Panc1 (cell line): ENCODE data around the gene LRRC18. TPM values are rescaled to one million over a fixed set of nuclear protein-coding genes. Genes with fewer than 3 reads are reported as not detected.

Source experiments
- ATAC-seq: fragments of 200-7000 bp; cut with Tn5 transposase; 2 replicates; pipeline ENCODE4 v1.9.1; 2020; ENCODE audit warnings: mild to moderate bottlenecking, moderate library complexity
- BruUV-seq: library from RNA; stranded (reverse); fragments of 400-500 nt; replicated peaks from 2 replicates; lab custom pipeline; 2021; lab: Mats Ljungman, UMichigan
- CTCF ChIA-PET: fragments of 300-600 bp; sonication (Branson Sonifier 250); formaldehyde crosslinking; loops from one replicate; lab custom pipeline; 2022; ENCODE audit warnings: antibody characterized with exemption; lab: Charles Lee
- POLR2A ChIA-PET: fragments of 300-600 bp; sonication (Branson Sonifier 250); formaldehyde crosslinking; loops from one replicate; lab custom pipeline; 2022; ENCODE audit warnings: antibody characterized with exemption; lab: Charles Lee
- DNase-seq: peaks from one replicate; pipeline ENCODE4 v3.0.0-alpha.2; 2010; ENCODE audit warnings: low read depth, low spot score
- H3K27ac ChIP-seq: 2 replicates; pipeline ENCODE4 v1.5.1; 2011; ENCODE audit warnings: mild to moderate bottlenecking, low read length, inconsistent platforms
- H3K27me3 ChIP-seq: fragments of 200-500 bp; sonication (Bioruptor generic); 2 replicates; pipeline ENCODE4 v1.6.0; 2014; ENCODE audit warnings: low read length, inconsistent platforms; ENCODE audit not compliant: control insufficient read depth, insufficient read depth
- H3K36me3 ChIP-seq: fragments of 200-500 bp; sonication (Bioruptor generic); 2 replicates; pipeline ENCODE4 v1.5.1; 2014; ENCODE audit warnings: inconsistent platforms, mild to moderate bottlenecking, low read length, moderate library complexity; ENCODE audit not compliant: control insufficient read depth, insufficient read depth
- H3K4me1 ChIP-seq: 2 replicates; pipeline ENCODE4 v1.5.1; 2011; ENCODE audit warnings: inconsistent platforms, mild to moderate bottlenecking, low read length, moderate library complexity; ENCODE audit not compliant: control insufficient read depth, insufficient read depth
- H3K4me3 ChIP-seq, 2 experiments: 2 replicates each; pipeline ENCODE4 v1.5.1; 2011 to 2012; ENCODE audit warnings: low read depth in 2 of 2, low read length in 2 of 2, mild to moderate bottlenecking in 2 of 2, inconsistent platforms in 1 of 2, moderate library complexity in 1 of 2
- H3K9me3 ChIP-seq: fragments of 200-500 bp; sonication (Bioruptor generic); 2 replicates; pipeline ENCODE4 v1.5.1; 2014; ENCODE audit warnings: low read depth, mild to moderate bottlenecking, inconsistent platforms, low read length, moderate library complexity; ENCODE audit not compliant: control insufficient read depth, insufficient read depth
- POLR2AphosphoS5 ChIP-seq: IDR thresholded peaks from 2 replicates; pipeline ENCODE4 v1.6.1; 2012; ENCODE audit warnings: mild to moderate bottlenecking, low read depth, low read length, moderate library complexity
- REST ChIP-seq, 2 experiments: IDR thresholded peaks; 2 replicates each; pipeline ENCODE4 v1.6.1; 2011 to 2012; ENCODE audit warnings: low read depth in 2 of 2, control low read depth in 1 of 2, low read length in 1 of 2, mild to moderate bottlenecking in 1 of 2, moderate library complexity in 1 of 2; ENCODE audit not compliant: insufficient read depth in 1 of 2
- SIN3A ChIP-seq: IDR thresholded peaks from 2 replicates; pipeline ENCODE4 v1.6.1; 2012; ENCODE audit warnings: low read depth, mild to moderate bottlenecking, low read length, moderate library complexity, borderline replicate concordance; ENCODE audit not compliant: insufficient read depth
- TCF7L2 ChIP-seq: IDR thresholded peaks from 2 replicates; pipeline ENCODE4 v1.6.1; 2011; ENCODE audit warnings: mild to moderate bottlenecking, low read depth, low read length, inconsistent platforms
- in situ Hi-C: cut with HindIII; loops from 2 replicates; pipeline ENCODE4 v1.10.0; 2016; ENCODE audit warnings: low sequenced_read_pairs, low pct_unique_long_range_greater_than_20kb
- intact Hi-C: fragments of 100-400 bp; cut with micrococcal nuclease; formaldehyde crosslinking; loops from one replicate; pipeline ENCODE4 v1.10.0; 2022; ENCODE audit not compliant: unreplicated experiment
- total RNA-seq: library from RNA; stranded (reverse); gene quantifications from one replicate; pipeline ENCODE4 v1.2.1, GENCODE V29; 2021; ENCODE audit not compliant: unreplicated experiment
- TF ChIP-seq, protein P1 (sequence below): fragments of 450-650 bp; IDR thresholded peaks from 2 replicates; pipeline ENCODE4 v1.5.1; 2017; ENCODE audit warnings: mild to moderate bottlenecking

LRRC18 gene
- total RNA-seq, 1 experiment from 2014 or later, result not detected

- in situ Hi-C loops, result no loop called here
- Histone ChIP-seq H3K36me3 (no peaks in the 10 kb centered on the region), H3K27ac (no peak overlapping the region), H3K4me1 (no peaks in the 10 kb centered on the region), H3K27me3 (peaks cover 2% of the 10 kb centered on the region; the same call in 1 of the 2 replicates), H3K4me3 (no peak overlapping the region), H3K9me3 (no peaks in the 10 kb centered on the region)
- intact Hi-C loops, result no loop called here
- no peak for TF ChIP-seq POLR2AphosphoS5
- TF ChIP-seq TCF7L2, result no peak
- TF ChIP-seq, protein P1, sequence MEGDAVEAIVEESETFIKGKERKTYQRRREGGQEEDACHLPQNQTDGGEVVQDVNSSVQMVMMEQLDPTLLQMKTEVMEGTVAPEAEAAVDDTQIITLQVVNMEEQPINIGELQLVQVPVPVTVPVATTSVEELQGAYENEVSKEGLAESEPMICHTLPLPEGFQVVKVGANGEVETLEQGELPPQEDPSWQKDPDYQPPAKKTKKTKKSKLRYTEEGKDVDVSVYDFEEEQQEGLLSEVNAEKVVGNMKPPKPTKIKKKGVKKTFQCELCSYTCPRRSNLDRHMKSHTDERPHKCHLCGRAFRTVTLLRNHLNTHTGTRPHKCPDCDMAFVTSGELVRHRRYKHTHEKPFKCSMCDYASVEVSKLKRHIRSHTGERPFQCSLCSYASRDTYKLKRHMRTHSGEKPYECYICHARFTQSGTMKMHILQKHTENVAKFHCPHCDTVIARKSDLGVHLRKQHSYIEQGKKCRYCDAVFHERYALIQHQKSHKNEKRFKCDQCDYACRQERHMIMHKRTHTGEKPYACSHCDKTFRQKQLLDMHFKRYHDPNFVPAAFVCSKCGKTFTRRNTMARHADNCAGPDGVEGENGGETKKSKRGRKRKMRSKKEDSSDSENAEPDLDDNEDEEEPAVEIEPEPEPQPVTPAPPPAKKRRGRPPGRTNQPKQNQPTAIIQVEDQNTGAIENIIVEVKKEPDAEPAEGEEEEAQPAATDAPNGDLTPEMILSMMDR, result no peak
- TF ChIP-seq SIN3A, result no peak
- TF ChIP-seq REST (IDR thresholded peaks at IDR 0.05; ENCODE audit: insufficient read depth in 1 of 2, low read depth in 2 of 2, low read length in 1 of 2), result no peak
- ChIA-PET CTCF (no interaction called here), POLR2A (no interaction called here)
- DNase-seq, result no peak
- no peak for ATAC-seq
- no TSS peak for BruUV-seq
These were observed 51.7 kb downstream of the LRRC18 start for GRCh38 chr10:48887982-48888381.

- Histone ChIP-seq H3K4me1 (no peaks in the 10 kb centered on the region), H3K9me3 (no peaks in the 10 kb centered on the region), H3K4me3 (no peak overlapping the region), H3K27ac (no peak overlapping the region), H3K27me3 (peaks cover 2% of the 10 kb centered on the region; the same call in 1 of the 2 replicates), H3K36me3 (no peaks in the 10 kb centered on the region)
- in situ Hi-C loops (no loop called here), intact Hi-C loops (no loop called here)
- ChIA-PET POLR2A (no interaction called here), CTCF (no interaction called here)
- ATAC-seq, result no peak
- TF ChIP-seq TCF7L2 (no peak), REST (IDR thresholded peaks at IDR 0.05; ENCODE audit: insufficient read depth in 1 of 2, low read depth in 2 of 2, low read length in 1 of 2) (no peak), POLR2AphosphoS5 (no peak), SIN3A (no peak)
- TF ChIP-seq, protein P1, result no peak; the same call in none of the 2 replicates
- no peak for DNase-seq
- no TSS peak for BruUV-seq
These were observed 54.3 kb downstream of the LRRC18 start for GRCh38 chr10:48885376-48885775.
